HFFc6 (cell line): ENCODE measurements around the gene CHRM5. TPM values are rescaled to one million over a fixed set of nuclear protein-coding genes. Genes with fewer than 3 reads are reported as not detected.
"Not testable (repeated sequence)": the region's sequence is repeated elsewhere in the genome, so short reads cannot be mapped to it uniquely, and the experiment has no call there.

ENCODE experiments used
- DNase-seq: peaks from one replicate; pipeline ENCODE4 v3.0.0-alpha.2; 2018
- H3K27ac Mint-ChIP-seq: 2 replicates; pipeline ENCODE4 v1.8.0; 2020; ENCODE audit warnings: mild to moderate bottlenecking, mixed read lengths
- H3K27me3 Mint-ChIP-seq: 2 replicates; pipeline ENCODE4 v1.8.0; 2021; ENCODE audit warnings: mild to moderate bottlenecking, moderate library complexity, mixed read lengths; ENCODE audit not compliant: insufficient read depth
- H3K36me3 Mint-ChIP-seq: 2 replicates; pipeline ENCODE4 v1.8.0; 2021; ENCODE audit warnings: low read depth, mixed read lengths
- H3K4me1 Mint-ChIP-seq: 2 replicates; pipeline ENCODE4 v1.8.0; 2020; ENCODE audit warnings: low read depth, mixed read lengths
- H3K4me3 Mint-ChIP-seq: 2 replicates; pipeline ENCODE4 v1.8.0; 2020; ENCODE audit warnings: mild to moderate bottlenecking, moderate library complexity, mixed read lengths
- H3K9me3 Mint-ChIP-seq: 2 replicates; pipeline ENCODE4 v1.8.0; 2020; ENCODE audit warnings: mild to moderate bottlenecking, mixed read lengths
- total RNA-seq, 6 experiments: library from RNA; stranded (reverse); fragmentation: NEBNext Ultra II Directional; extraction: Animal tissue kit (Norgen Biotek cat#: 25700); gene quantifications; 2 replicates in 1 of 6; 3 replicates in 5 of 6; pipeline ENCODE4 v1.2.3, GENCODE V29; 2021
- TF ChIP-seq, protein P1 (sequence below): fragments of 200-600 bp; sonication (generic); IDR thresholded peaks from 2 replicates; pipeline ENCODE4 v1.5.0; 2021; ENCODE audit warnings: antibody characterized with exemption, mild to moderate bottlenecking

Gene CHRM5
- total RNA-seq, 6 experiments from 2014 or later, result 0.10 TPM; not detected in 5

GRCh38 chr15:34043813-34044212 is 75.5 kb downstream of the CHRM5 start:
- no peak for DNase-seq
- Mint-ChIP-seq H3K4me1 (peaks cover 40% of the 10 kb centered on the region), H3K9me3 (no peaks in the 10 kb centered on the region), H3K27me3 (no peaks in the 10 kb centered on the region), H3K27ac (no peak overlapping the region), H3K36me3 (no peaks in the 10 kb centered on the region), H3K4me3 (peak overlapping the region; percentile 67)
- TF ChIP-seq, protein P1, sequence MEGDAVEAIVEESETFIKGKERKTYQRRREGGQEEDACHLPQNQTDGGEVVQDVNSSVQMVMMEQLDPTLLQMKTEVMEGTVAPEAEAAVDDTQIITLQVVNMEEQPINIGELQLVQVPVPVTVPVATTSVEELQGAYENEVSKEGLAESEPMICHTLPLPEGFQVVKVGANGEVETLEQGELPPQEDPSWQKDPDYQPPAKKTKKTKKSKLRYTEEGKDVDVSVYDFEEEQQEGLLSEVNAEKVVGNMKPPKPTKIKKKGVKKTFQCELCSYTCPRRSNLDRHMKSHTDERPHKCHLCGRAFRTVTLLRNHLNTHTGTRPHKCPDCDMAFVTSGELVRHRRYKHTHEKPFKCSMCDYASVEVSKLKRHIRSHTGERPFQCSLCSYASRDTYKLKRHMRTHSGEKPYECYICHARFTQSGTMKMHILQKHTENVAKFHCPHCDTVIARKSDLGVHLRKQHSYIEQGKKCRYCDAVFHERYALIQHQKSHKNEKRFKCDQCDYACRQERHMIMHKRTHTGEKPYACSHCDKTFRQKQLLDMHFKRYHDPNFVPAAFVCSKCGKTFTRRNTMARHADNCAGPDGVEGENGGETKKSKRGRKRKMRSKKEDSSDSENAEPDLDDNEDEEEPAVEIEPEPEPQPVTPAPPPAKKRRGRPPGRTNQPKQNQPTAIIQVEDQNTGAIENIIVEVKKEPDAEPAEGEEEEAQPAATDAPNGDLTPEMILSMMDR, result no peak

DNA sequence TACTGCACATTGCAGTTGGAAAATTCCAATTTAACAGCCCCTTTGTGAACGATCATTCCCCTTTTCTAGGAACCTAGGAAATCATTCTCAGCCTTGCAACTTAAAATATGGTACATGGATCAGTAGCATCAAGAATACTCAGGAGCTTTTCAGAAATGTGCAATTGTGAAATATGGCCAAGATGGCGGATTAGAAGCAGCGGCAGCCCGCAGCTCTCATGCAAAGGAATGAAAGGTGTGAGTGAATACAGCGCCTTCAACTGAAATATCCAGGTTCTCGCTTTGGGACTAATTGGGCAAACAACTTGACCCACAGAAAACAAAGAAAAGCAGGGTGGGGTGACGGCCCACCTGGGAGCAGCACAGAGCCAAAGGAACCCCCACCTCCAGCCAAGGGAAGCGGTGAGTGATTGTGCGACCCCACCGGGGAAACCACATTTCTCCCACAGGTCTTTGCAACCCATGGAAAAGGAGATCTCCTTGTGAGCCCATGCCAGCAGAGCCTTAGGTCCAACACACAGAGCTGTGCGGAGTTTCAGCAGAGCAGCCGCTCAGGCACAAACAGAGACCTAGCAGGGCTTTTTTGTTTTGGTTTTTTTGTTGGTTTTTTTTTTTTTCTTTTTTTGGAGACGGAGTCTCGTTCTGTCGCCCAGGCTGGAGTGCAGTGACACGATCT is 78.3 kb downstream of the CHRM5 start:
- H3K27ac Mint-ChIP-seq, result no peak overlapping the region
- TF ChIP-seq, protein P1, result no peak
- DNase-seq, result no peak
- H3K36me3 Mint-ChIP-seq, result peaks cover 22% of the 10 kb centered on the region
- peaks cover 3% of the 10 kb centered on the region; the same call in 1 of the 2 replicates for H3K27me3 Mint-ChIP-seq
- H3K4me1 Mint-ChIP-seq, result peaks cover 38% of the 10 kb centered on the region
- H3K4me3 Mint-ChIP-seq, result no peak overlapping the region
- H3K9me3 Mint-ChIP-seq, result peaks cover 23% of the 10 kb centered on the region

- Mint-ChIP-seq H3K4me1 (peaks cover 36% of the 10 kb centered on the region), H3K4me3 (peak overlapping the region; percentile 43; the same call in 1 of the 2 replicates), H3K27me3 (peaks cover 4% of the 10 kb centered on the region; the same call in 1 of the 2 replicates), H3K27ac (peak overlapping the region; percentile 59; the same call in 1 of the 2 replicates), H3K36me3 (peaks cover 33% of the 10 kb centered on the region), H3K9me3 (peaks cover 32% of the 10 kb centered on the region)
- TF ChIP-seq, protein P1, result no peak
- DNase-seq, result no peak
Observed at GRCh38 chr15:34047893-34048775, 79.8 kb downstream of the CHRM5 start.

DNA sequence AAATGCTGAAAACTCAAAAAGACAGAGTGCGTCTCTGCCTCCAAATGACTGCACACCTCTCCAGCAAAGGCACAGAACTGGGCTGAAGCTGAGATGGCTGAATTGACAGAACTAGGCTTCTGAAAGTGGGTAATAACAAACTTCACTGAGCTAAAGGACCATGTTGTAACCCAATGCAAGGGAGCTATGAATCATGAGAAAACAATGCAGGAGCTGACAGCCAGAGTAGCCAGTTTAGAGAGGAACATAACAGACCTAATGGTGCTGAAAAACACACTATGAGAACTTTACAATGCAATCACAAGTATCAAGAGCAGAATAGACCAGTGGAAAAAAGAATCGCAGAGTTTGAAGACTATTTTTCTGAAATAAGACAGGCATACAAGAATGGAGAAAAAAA is 80.8 kb downstream of the CHRM5 start:
- 0 out of 2 replicates have a peak overlapping the region, but pooled peaks have one; percentile 0 for H3K27ac Mint-ChIP-seq
- H3K27me3 Mint-ChIP-seq, result peaks cover 4% of the 10 kb centered on the region; the same call in 1 of the 2 replicates
- H3K9me3 Mint-ChIP-seq, result peaks cover 32% of the 10 kb centered on the region
- H3K36me3 Mint-ChIP-seq, result peaks cover 33% of the 10 kb centered on the region
- DNase-seq, result peak; percentile 78
- peak overlapping the region; percentile 1; the same call in 1 of the 2 replicates for H3K4me3 Mint-ChIP-seq
- H3K4me1 Mint-ChIP-seq, result peaks cover 26% of the 10 kb centered on the region
- TF ChIP-seq, protein P1, result no peak

- not testable (repeated sequence) for DNase-seq, H3K27me3 Mint-ChIP-seq, H3K27ac Mint-ChIP-seq, H3K4me3 Mint-ChIP-seq
- Mint-ChIP-seq H3K36me3 (peaks cover 33% of the 10 kb centered on the region), H3K9me3 (peaks cover 32% of the 10 kb centered on the region), H3K4me1 (peaks cover 23% of the 10 kb centered on the region)
Observed at GRCh38 chr15:34050385-34050784, 82.1 kb downstream of the CHRM5 start.
